ENCODE measurements around the gene PET117. TPM values are rescaled to one million over a fixed set of nuclear protein-coding genes. Genes with fewer than 3 reads are reported as not detected.
"Not testable (repeated sequence)": the region's sequence is repeated elsewhere in the genome, so short reads cannot be mapped to it uniquely, and the experiment has no call there.

The PET117 gene
- total and polyA plus RNA-seq, 5 experiments from 2014 or later, result 19.0 to 41.4 (median 32.4) TPM

- ATAC-seq, result peak in 1 of 2 donors; percentile 25
- H3K4me1 Mint-ChIP-seq, H3K36me3 Mint-ChIP-seq, H3K9me3 Mint-ChIP-seq, POLR2A ChIA-PET: not testable (repeated sequence)
- H3K4me3 Mint-ChIP-seq, result peak overlapping the region in 1 of 10 donors; percentile 58
- peaks cover 0 to 15% (median 2%) of the 10 kb centered on the region in 5 donors for H3K27me3 Mint-ChIP-seq
- peak in 2 of 10 donors; percentile 8 to 14 for DNase-seq
- peak overlapping the region in 7 of 10 donors; percentile 0 to 89 (median 51) for H3K27ac Mint-ChIP-seq
These were observed 9.1 kb upstream of the PET117 start for GRCh38 chr20:18128574-18128973.

- POLR2A ChIA-PET, result no interaction called here
- Mint-ChIP-seq H3K36me3 (peaks cover 0 to 6% (median 0%) of the 10 kb centered on the region in 3 donors), H3K4me1 (peaks cover 3 to 14% (median 10%) of the 10 kb centered on the region in 4 donors), H3K9me3 (peaks cover 0 to 6% (median 0%) of the 10 kb centered on the region in 9 donors), H3K4me3 (no peak overlapping the region), H3K27me3 (peaks cover 0 to 5% (median 2%) of the 10 kb centered on the region in 5 donors), H3K27ac (no peak overlapping the region)
- ATAC-seq (no peak), DNase-seq (no peak)
These were observed 5.0 kb upstream of the PET117 start for GRCh38 chr20:18132663-18133062.

GRCh38 chr20:18133962-18134361 is 3.7 kb upstream of the PET117 start:
- POLR2A ChIA-PET, result no interaction called here
- H3K36me3 Mint-ChIP-seq, result no peaks in the 10 kb centered on the region
- DNase-seq (no peak), ATAC-seq (no peak)
- peaks cover 5 to 13% (median 8%) of the 10 kb centered on the region in 4 donors for H3K4me1 Mint-ChIP-seq
- H3K27me3 Mint-ChIP-seq, result peaks cover 0 to 5% (median 2%) of the 10 kb centered on the region in 5 donors
- peak overlapping the region in 1 of 10 donors; percentile 72 for H3K4me3 Mint-ChIP-seq
- H3K9me3 Mint-ChIP-seq, result no peaks in the 10 kb centered on the region
- no peak overlapping the region for H3K27ac Mint-ChIP-seq

- Mint-ChIP-seq H3K9me3 (no peaks in the 10 kb centered on the region), H3K27me3 (no peaks in the 10 kb centered on the region), H3K4me1 (peaks cover 23 to 43% (median 32%) of the 10 kb centered on the region in 4 donors), H3K4me3 (peak overlapping the region; percentile 63 to 95 (median 90)), H3K27ac (peak overlapping the region; percentile 52 to 99 (median 72)), H3K36me3 (peaks cover 0 to 11% (median 4%) of the 10 kb centered on the region in 3 donors)
- POLR2A ChIA-PET, result interaction anchor here (0.6 to 2.3 kb wide), 10 partner anchors 9 to 1914 kb away, joined by 3 to 44 read pairs (median 6); partner anchors contain the start of genes CFAP61, CRNKL1, RRBP1 and SEC23B
- DNase-seq (no peak), ATAC-seq (no peak)
These were observed 561 bp downstream of the PET117 start for GRCh38 chr20:18138266-18138582.

- peak overlapping the region; percentile 63 to 95 (median 90) for H3K4me3 Mint-ChIP-seq
- H3K36me3 Mint-ChIP-seq, result peaks cover 0 to 17% (median 4%) of the 10 kb centered on the region in 3 donors
- peaks cover 23 to 43% (median 33%) of the 10 kb centered on the region in 4 donors for H3K4me1 Mint-ChIP-seq
- POLR2A ChIA-PET, result interaction anchor here (0.7 to 2.3 kb wide), 8 partner anchors 26 to 1913 kb away, joined by 3 to 44 read pairs (median 7); partner anchors contain the start of genes CFAP61, CRNKL1, RRBP1 and SEC23B
- H3K9me3 Mint-ChIP-seq, result no peaks in the 10 kb centered on the region
- peak overlapping the region; percentile 52 to 99 (median 72) for H3K27ac Mint-ChIP-seq
- DNase-seq (no peak), ATAC-seq (no peak)
- H3K27me3 Mint-ChIP-seq, result no peaks in the 10 kb centered on the region
These were observed 1.2 kb downstream of the PET117 start for GRCh38 chr20:18138639-18139583.

- peaks cover 25 to 46% (median 40%) of the 10 kb centered on the region in 4 donors for H3K4me1 Mint-ChIP-seq
- peak overlapping the region; percentile 6 to 95 (median 90) for H3K4me3 Mint-ChIP-seq
- peak overlapping the region in 7 of 10 donors; percentile 28 to 94 (median 66) for H3K27ac Mint-ChIP-seq
- no peaks in the 10 kb centered on the region for H3K27me3 Mint-ChIP-seq
- peaks cover 0 to 26% (median 4%) of the 10 kb centered on the region in 3 donors for H3K36me3 Mint-ChIP-seq
- ATAC-seq, result no peak
- no peaks in the 10 kb centered on the region for H3K9me3 Mint-ChIP-seq
- POLR2A ChIA-PET, result no interaction called here
- no peak for DNase-seq
These were observed 2.2 kb downstream of the PET117 start for GRCh38 chr20:18139832-18140231.

GRCh38 chr20:18144541-18145099 is 7.0 kb downstream of the PET117 start:
- POLR2A ChIA-PET, result no interaction called here
- H3K4me1 Mint-ChIP-seq, result peaks cover 18 to 35% (median 28%) of the 10 kb centered on the region in 4 donors
- no peak for ATAC-seq
- H3K27ac Mint-ChIP-seq, result peak overlapping the region in 4 of 10 donors; percentile 33 to 79 (median 52)
- H3K4me3 Mint-ChIP-seq, result no peak overlapping the region
- H3K9me3 Mint-ChIP-seq, result no peaks in the 10 kb centered on the region
- no peak for DNase-seq
- peaks cover 0 to 63% (median 6%) of the 10 kb centered on the region in 3 donors for H3K36me3 Mint-ChIP-seq
- no peaks in the 10 kb centered on the region for H3K27me3 Mint-ChIP-seq

GRCh38 chr20:18154342-18154741 is 16.7 kb downstream of the PET117 start:
- Mint-ChIP-seq H3K27ac (no peak overlapping the region), H3K36me3 (peaks cover 7 to 83% (median 17%) of the 10 kb centered on the region in 3 donors), H3K9me3 (no peaks in the 10 kb centered on the region), H3K4me1 (peaks cover 0 to 9% (median 5%) of the 10 kb centered on the region in 4 donors), H3K4me3 (no peak overlapping the region), H3K27me3 (no peaks in the 10 kb centered on the region)
- POLR2A ChIA-PET, result interaction anchor here (1.5 kb wide), 1 partner anchor 16 kb away, joined by 4 read pairs; the partner anchor contains the start of genes KAT14 and PET117
- ATAC-seq, result no peak
- DNase-seq, result no peak

- DNase-seq, result no peak
- Mint-ChIP-seq H3K27ac (no peak overlapping the region), H3K4me3 (no peak overlapping the region), H3K27me3 (no peaks in the 10 kb centered on the region), H3K9me3 (no peaks in the 10 kb centered on the region), H3K36me3 (peaks cover 10 to 83% (median 16%) of the 10 kb centered on the region in 3 donors), H3K4me1 (peaks cover 0 to 7% (median 3%) of the 10 kb centered on the region in 4 donors)
- ATAC-seq, result no peak
- POLR2A ChIA-PET, result no interaction called here
These were observed 18.4 kb downstream of the PET117 start for GRCh38 chr20:18156045-18156444.

GRCh38 chr20:18164356-18164755 is 26.7 kb downstream of the PET117 start:
- Mint-ChIP-seq H3K4me1 (peaks cover 32 to 56% (median 52%) of the 10 kb centered on the region in 4 donors), H3K27me3 (no peaks in the 10 kb centered on the region), H3K27ac (peak overlapping the region in 4 of 10 donors; percentile 72 to 90 (median 76)), H3K4me3 (peak overlapping the region in 3 of 10 donors; percentile 3 to 18 (median 15)), H3K9me3 (no peaks in the 10 kb centered on the region), H3K36me3 (peaks cover 12 to 86% (median 36%) of the 10 kb centered on the region in 3 donors)
- POLR2A ChIA-PET, result interaction anchor here (0.6 kb wide), 1 partner anchor 26 kb away, joined by 3 read pairs; no protein-coding TSS in a partner anchor
- ATAC-seq (no peak), DNase-seq (no peak)

- H3K27me3 Mint-ChIP-seq, result no peaks in the 10 kb centered on the region
- peaks cover 9 to 87% (median 46%) of the 10 kb centered on the region in 3 donors for H3K36me3 Mint-ChIP-seq
- no peaks in the 10 kb centered on the region for H3K9me3 Mint-ChIP-seq
- peak overlapping the region in 9 of 10 donors; percentile 7 to 74 (median 53) for H3K4me3 Mint-ChIP-seq
- no peak for DNase-seq
- peaks cover 37 to 64% (median 56%) of the 10 kb centered on the region in 4 donors for H3K4me1 Mint-ChIP-seq
- ATAC-seq, result peak in 1 of 2 donors; percentile 40
- POLR2A ChIA-PET, result no interaction called here
- peak overlapping the region; percentile 38 to 91 (median 72) for H3K27ac Mint-ChIP-seq
These were observed 27.9 kb downstream of the PET117 start for GRCh38 chr20:18165553-18165952.

GRCh38 chr20:18166241-18166881 is 28.7 kb downstream of the PET117 start:
- ATAC-seq, result no peak
- Mint-ChIP-seq H3K4me3 (peak overlapping the region in 6 of 10 donors; percentile 31 to 74 (median 54)), H3K36me3 (peaks cover 16 to 88% (median 54%) of the 10 kb centered on the region in 3 donors), H3K27me3 (no peaks in the 10 kb centered on the region), H3K9me3 (no peaks in the 10 kb centered on the region), H3K27ac (peak overlapping the region in 7 of 10 donors; percentile 1 to 90 (median 72)), H3K4me1 (peaks cover 39 to 71% (median 59%) of the 10 kb centered on the region in 4 donors)
- POLR2A ChIA-PET, result no interaction called here
- DNase-seq, result no peak

Data from naive thymus-derived CD8-positive, alpha-beta T cell (primary cell).